GM18505 (cell line): ENCODE data around the gene MRPL47.
"Not testable (repeated sequence)": the region's sequence is repeated elsewhere in the genome, so short reads cannot be mapped to it uniquely, and the experiment has no call there.

Source experiments
- ATAC-seq: cut with Tn5 transposase; IDR thresholded peaks from one replicate; pipeline ENCODE4 v1.9.1; 2021; ENCODE audit not compliant: unreplicated experiment
- POLR2A ChIP-seq: IDR thresholded peaks from 4 replicates; pipeline ENCODE4 v1.6.1; 2011; ENCODE audit warnings: borderline replicate concordance; ENCODE audit not compliant: insufficient read depth, insufficient read length; ENCODE audit errors: extremely low read depth

MRPL47 gene

DNA sequence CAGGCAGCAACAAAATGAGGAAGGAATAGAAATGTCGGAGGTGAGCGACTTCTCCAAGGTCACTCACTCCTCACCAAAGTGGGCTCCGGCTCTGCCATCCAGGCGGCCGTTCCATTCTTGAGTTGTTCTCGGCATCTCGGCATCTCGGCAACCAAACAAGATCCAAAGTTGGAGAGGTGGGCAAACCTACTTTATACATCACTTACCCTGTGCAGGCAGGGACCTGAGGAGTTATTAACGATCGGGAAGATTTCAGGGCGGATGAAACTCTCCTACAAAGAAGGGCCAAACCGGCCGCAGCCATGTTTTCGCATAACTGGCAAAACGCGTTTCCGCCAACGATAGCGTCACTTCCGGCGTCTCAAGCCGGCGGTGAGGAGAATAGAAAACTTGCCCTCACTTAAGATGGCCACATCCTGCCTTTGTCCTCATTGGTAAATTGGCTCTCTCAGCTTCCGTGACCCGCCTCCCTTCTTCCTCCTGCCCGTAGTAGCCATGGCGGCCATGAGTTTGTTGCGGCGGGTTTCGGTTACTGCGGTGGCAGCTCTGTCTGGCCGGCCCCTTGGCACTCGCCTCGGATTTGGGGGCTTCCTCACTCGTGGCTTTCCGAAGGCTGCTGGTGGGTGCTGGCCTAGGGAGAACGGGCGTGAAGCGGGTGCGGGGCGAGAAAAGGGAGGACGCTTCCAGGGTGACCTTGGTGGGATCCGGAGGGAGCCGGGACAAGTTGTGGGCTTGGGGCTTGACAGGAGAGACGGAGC is at the start of gene MRPL47, which contains the start of gene NDUFB5:
Gene MRPL47 (minus strand): TSS at position 318 of the 758 bp plus-strand sequence. CDS start 14 bp downstream, at position 304.
Gene NDUFB5 (plus strand): TSS at position 474 of the 758 bp plus-strand sequence. CDS start 22 bp downstream, at position 496.
- TF ChIP-seq POLR2A, result peak; percentile 90
- ATAC-seq, result peak; percentile 94

DNA sequence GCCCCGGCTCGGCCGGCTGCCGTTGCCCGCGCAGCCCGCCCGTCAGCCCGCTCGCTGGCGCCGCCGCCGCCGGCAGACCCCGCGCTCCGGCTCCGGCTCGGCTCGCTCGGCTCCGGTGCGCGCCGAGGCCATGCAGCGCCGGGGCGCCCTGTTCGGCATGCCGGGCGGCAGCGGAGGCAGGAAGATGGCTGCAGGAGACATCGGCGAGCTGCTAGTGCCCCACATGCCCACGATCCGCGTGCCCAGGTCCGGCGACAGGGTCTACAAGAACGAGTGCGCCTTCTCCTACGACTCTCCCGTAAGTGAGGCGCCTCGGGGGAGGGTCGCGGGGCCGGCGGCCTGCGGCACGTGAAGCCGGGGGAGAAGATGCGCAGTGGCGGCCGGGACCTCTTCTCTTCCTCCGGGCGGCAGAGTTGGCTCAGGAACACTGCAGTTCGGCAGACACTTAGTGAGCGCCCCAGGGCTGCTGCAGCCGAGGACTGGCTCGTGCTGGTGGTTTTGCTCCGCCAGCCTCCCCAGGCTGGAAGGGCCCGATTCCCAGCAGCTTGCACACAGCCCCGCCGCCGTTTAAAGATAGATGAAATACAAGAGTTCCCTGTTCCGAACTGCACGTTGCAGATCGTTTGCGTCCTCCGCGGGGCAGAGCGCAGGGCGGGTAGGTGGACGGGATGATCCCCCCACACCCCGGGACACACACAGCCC is 48.8 kb upstream of the MRPL47 start:
- ATAC-seq, result peak; percentile 60
- TF ChIP-seq POLR2A, result no peak

GRCh38 chr3:179652447-179653095 is 48.1 kb upstream of the MRPL47 start, which contains the start of gene USP13:
USP13 (plus strand) TSS chr3:179653040; CDS start chr3:179653226, 186 bp downstream.
- no peak for TF ChIP-seq POLR2A
- ATAC-seq, result peak; percentile 71

DNA sequence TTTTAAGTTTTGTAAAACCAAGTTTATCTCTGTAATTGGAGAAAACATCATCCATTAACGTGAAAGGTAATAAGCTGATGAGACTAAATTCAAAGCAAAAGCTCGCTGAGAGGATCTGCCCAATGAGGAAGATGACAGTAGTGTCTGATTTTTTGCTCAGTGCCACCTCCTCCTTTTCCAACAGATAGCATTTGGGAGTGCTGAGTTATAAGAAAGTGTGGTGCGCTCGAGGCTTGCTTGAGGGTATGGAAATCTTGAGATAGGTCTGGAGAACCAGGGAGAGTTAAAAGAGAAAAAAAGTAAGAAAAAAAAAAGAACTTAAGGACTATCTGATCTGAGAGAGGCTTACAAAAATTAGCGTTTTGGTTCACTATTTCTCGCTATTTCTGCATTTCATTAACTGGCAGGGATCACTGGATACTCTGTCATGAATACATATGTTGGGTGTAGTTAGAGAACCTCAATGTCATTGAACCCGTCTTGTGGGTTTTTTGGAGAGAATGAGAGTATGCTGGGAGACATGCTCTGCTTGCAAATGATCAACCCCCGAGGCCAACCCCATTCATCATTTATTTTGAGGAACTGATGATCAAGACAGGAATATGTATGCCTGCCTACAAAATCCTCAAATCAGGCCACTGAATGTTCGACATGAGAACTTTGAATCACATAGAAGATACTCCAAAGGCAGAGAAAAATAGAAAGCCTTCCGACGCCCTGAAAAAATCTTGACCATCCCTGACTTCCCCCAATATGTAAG is 47.4 kb upstream of the MRPL47 start:
- ATAC-seq, result no peak
- no peak for TF ChIP-seq POLR2A

- no peak for ATAC-seq
- no peak for TF ChIP-seq POLR2A
Observed at GRCh38 chr3:179646177-179646576, 41.7 kb upstream of the MRPL47 start.

DNA sequence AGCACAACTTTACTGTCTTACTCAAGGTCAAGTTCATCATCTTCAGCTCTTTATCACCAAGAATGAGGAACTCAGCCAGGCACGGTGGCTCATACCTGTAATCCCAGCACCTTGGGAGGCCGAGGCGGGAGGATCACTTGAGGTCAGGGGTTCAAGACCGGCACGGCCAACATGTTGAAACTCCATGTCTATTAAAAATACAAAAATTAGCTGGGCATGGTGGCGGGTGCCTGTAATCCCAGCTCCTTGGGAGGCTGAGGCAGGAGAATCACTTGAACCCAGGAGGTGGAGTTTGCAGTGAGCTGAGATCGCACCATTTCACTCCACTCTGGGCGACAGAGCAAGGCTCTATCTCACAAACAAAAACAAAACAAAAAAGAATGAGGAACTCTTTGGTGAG is 39.4 kb upstream of the MRPL47 start:
- not testable (repeated sequence) for ATAC-seq

DNA sequence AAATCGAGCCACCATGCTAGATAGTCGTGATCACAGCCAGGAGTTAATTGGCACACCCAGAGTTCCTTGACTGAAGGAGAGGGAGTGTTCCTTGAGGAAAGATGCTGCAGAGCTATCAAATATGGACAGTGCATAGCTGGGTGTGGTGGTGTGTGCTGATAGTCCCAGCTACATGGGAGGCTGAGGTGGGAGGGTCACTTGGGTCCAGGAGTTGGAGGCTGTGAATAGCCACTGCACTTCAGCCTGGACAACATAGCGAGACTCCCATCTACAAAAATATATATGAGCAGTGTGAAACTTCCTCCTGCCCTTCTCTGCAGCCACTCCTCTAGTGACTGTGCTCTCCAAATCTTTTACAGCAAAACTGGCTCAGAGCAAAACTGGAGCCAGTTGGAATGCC is 38.4 kb upstream of the MRPL47 start:
- ATAC-seq, result no peak
- no peak for TF ChIP-seq POLR2A

DNA sequence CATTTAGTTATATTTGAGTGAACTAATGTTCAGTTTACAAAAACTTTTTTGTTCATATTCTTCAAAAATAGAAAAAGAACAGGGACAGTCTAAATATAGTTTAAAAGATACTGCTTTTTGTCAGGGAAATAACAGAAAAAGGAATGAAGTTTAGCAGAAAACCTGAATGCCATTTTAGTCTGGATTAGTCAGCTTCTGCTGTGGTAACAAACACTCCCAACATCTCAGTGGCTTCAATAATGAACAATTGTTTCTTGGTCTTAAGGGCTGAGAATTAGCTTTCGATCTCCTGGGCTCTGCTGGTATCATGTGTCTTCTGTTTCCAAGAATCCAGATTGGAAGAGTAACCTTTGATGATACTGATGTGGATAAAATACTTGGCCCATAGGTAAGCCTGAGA is 36.0 kb upstream of the MRPL47 start:
- TF ChIP-seq POLR2A, result no peak
- no peak for ATAC-seq

GRCh38 chr3:179630753-179631451 is 26.5 kb upstream of the MRPL47 start:
- ATAC-seq, result no peak
- TF ChIP-seq POLR2A, result no peak

- no peak for ATAC-seq
- TF ChIP-seq POLR2A, result no peak
Observed at GRCh38 chr3:179624451-179624850, 20.0 kb upstream of the MRPL47 start.

DNA sequence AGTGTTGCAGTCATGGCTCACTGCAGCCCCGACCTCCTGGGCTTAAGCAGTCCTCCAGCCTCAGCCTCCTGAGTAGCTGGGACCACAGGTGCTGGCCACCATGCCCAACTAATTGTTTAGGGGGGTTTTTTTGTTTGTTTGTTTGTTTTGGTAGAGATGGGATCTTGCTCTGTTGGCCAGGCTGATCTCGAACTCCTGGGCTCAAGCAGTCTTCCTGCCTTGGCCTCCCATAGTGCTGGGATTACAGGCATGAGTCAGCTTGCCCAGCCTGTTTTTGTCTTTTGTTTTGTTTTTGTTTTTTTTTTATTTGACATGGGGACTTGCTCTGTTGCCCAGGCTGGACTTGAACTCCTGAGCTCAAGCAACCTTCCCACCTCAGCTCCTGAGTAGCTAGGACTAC is 17.6 kb upstream of the MRPL47 start:
- TF ChIP-seq POLR2A, result no peak
- ATAC-seq, result no peak

- TF ChIP-seq POLR2A, result no peak
- ATAC-seq, result no peak
Observed at GRCh38 chr3:179615458-179616173, 11.2 kb upstream of the MRPL47 start.
